ENCODE results near the gene ZAR1.
"Not testable (repeated sequence)": the region's sequence is repeated elsewhere in the genome, so short reads cannot be mapped to it uniquely, and the experiment has no call there.

Gene ZAR1

GRCh38 chr4:48490012-48490679 is at the start of gene ZAR1:
Gene ZAR1, plus strand, starts transcription at chr4:48490252. Its CDS starts 40 bp downstream, at chr4:48490292.
- Mint-ChIP-seq H3K27ac (no peak within 1 kb of the TSS), H3K9me3 (no peaks in the 10 kb centered on the region), H3K4me1 (peaks cover 4% of the 10 kb centered on the region), H3K4me3 (peak within 1 kb of the TSS; percentile 54), H3K27me3 (peaks cover 55% of the 10 kb centered on the region), H3K36me3 (no peaks in the 10 kb centered on the region)
- no peak for DNase-seq
- CTCF ChIA-PET, result no interaction called here

- DNase-seq, H3K36me3 Mint-ChIP-seq, H3K4me1 Mint-ChIP-seq, H3K4me3 Mint-ChIP-seq, H3K27ac Mint-ChIP-seq, H3K9me3 Mint-ChIP-seq: not testable (repeated sequence)
- CTCF ChIA-PET, result interaction anchor here (0.6 to 1.4 kb wide), 2 partner anchors 104 to 107 kb away, joined by 3 to 4 read pairs; no protein-coding TSS in a partner anchor
- peaks cover 14% of the 10 kb centered on the region for H3K27me3 Mint-ChIP-seq
Measured at GRCh38 chr4:48440914-48441313, 49.1 kb upstream of the ZAR1 start.

GRCh38 chr4:48445704-48446103 is 44.3 kb upstream of the ZAR1 start:
- no peak overlapping the region for H3K27ac Mint-ChIP-seq
- no peak for DNase-seq
- no peaks in the 10 kb centered on the region for H3K36me3 Mint-ChIP-seq

GRCh38 chr4:48446642-48447041 is 43.4 kb upstream of the ZAR1 start:
- no peak for DNase-seq
- no peaks in the 10 kb centered on the region for H3K4me1 Mint-ChIP-seq

More at GRCh38 chr4:48445704-48446103, 44.3 kb upstream of the ZAR1 start:
- no peaks in the 10 kb centered on the region for H3K4me1 Mint-ChIP-seq
- no peaks in the 10 kb centered on the region for H3K9me3 Mint-ChIP-seq
- CTCF ChIA-PET, result interaction anchor here (1.5 kb wide), 1 partner anchor 39 kb away, joined by 3 read pairs; no protein-coding TSS in a partner anchor
- peaks cover 5% of the 10 kb centered on the region for H3K27me3 Mint-ChIP-seq
- H3K4me3 Mint-ChIP-seq, result no peak overlapping the region

GRCh38 chr4:48449151-48449550 is 40.9 kb upstream of the ZAR1 start:
- no peaks in the 10 kb centered on the region for H3K9me3 Mint-ChIP-seq
- H3K4me1 Mint-ChIP-seq, result no peaks in the 10 kb centered on the region
- H3K27me3 Mint-ChIP-seq, result peaks cover 5% of the 10 kb centered on the region
- DNase-seq, result no peak
- H3K36me3 Mint-ChIP-seq, result no peaks in the 10 kb centered on the region
- no peak overlapping the region for H3K4me3 Mint-ChIP-seq
- no peak overlapping the region for H3K27ac Mint-ChIP-seq
- CTCF ChIA-PET, result no interaction called here

More at GRCh38 chr4:48446642-48447041, 43.4 kb upstream of the ZAR1 start:
- H3K9me3 Mint-ChIP-seq, result no peaks in the 10 kb centered on the region
- no peaks in the 10 kb centered on the region for H3K36me3 Mint-ChIP-seq
- CTCF ChIA-PET, result interaction anchor here (0.7 kb wide), 1 partner anchor 516 kb away, joined by 3 read pairs; no protein-coding TSS in a partner anchor
- peaks cover 5% of the 10 kb centered on the region for H3K27me3 Mint-ChIP-seq
- H3K4me3 Mint-ChIP-seq, result no peak overlapping the region
- H3K27ac Mint-ChIP-seq, result no peak overlapping the region

GRCh38 chr4:48450740-48451139 is 39.3 kb upstream of the ZAR1 start:
- CTCF ChIA-PET, result interaction anchor here (0.6 kb wide), 1 partner anchor 9 kb away, joined by 3 read pairs; no protein-coding TSS in a partner anchor
- Mint-ChIP-seq H3K36me3 (no peaks in the 10 kb centered on the region), H3K4me3 (no peak overlapping the region), H3K27me3 (peaks cover 13% of the 10 kb centered on the region), H3K9me3 (no peaks in the 10 kb centered on the region), H3K27ac (no peak overlapping the region), H3K4me1 (no peaks in the 10 kb centered on the region)
- DNase-seq, result no peak

GRCh38 chr4:48451656-48452055 is 38.4 kb upstream of the ZAR1 start:
- H3K4me1 Mint-ChIP-seq, H3K9me3 Mint-ChIP-seq, H3K36me3 Mint-ChIP-seq, DNase-seq, H3K27ac Mint-ChIP-seq, H3K4me3 Mint-ChIP-seq: not testable (repeated sequence)
- peaks cover 19% of the 10 kb centered on the region for H3K27me3 Mint-ChIP-seq
- CTCF ChIA-PET, result interaction anchor here (0.6 kb wide), 1 partner anchor 10 kb away, joined by 3 read pairs; no protein-coding TSS in a partner anchor

- Mint-ChIP-seq H3K36me3 (no peaks in the 10 kb centered on the region), H3K4me1 (no peaks in the 10 kb centered on the region), H3K27ac (no peak overlapping the region), H3K9me3 (no peaks in the 10 kb centered on the region), H3K27me3 (peaks cover 14% of the 10 kb centered on the region), H3K4me3 (no peak overlapping the region)
- CTCF ChIA-PET, result interaction anchor here (1.5 kb wide), 1 partner anchor 92 kb away, joined by 4 read pairs; no protein-coding TSS in a partner anchor
- no peak for DNase-seq
Measured at GRCh38 chr4:48454591-48454990, 35.5 kb upstream of the ZAR1 start.

- Mint-ChIP-seq H3K4me3 (no peak overlapping the region), H3K4me1 (no peaks in the 10 kb centered on the region), H3K36me3 (no peaks in the 10 kb centered on the region), H3K9me3 (no peaks in the 10 kb centered on the region), H3K27me3 (peaks cover 21% of the 10 kb centered on the region), H3K27ac (no peak overlapping the region)
- CTCF ChIA-PET, result no interaction called here
- no peak for DNase-seq
Measured at GRCh38 chr4:48461000-48461399, 29.1 kb upstream of the ZAR1 start.

GRCh38 chr4:48462363-48462762 is 27.7 kb upstream of the ZAR1 start:
- CTCF ChIA-PET, result no interaction called here
- Mint-ChIP-seq H3K27ac (no peak overlapping the region), H3K27me3 (peaks cover 18% of the 10 kb centered on the region), H3K9me3 (no peaks in the 10 kb centered on the region), H3K4me1 (no peaks in the 10 kb centered on the region), H3K36me3 (no peaks in the 10 kb centered on the region), H3K4me3 (no peak overlapping the region)
- no peak for DNase-seq

- no peaks in the 10 kb centered on the region for H3K36me3 Mint-ChIP-seq
- no peak overlapping the region for H3K4me3 Mint-ChIP-seq
- CTCF ChIA-PET, result interaction anchor here (1.0 kb wide), 1 partner anchor 9 kb away, joined by 3 read pairs; no protein-coding TSS in a partner anchor
- H3K27ac Mint-ChIP-seq, result no peak overlapping the region
- DNase-seq, result no peak
- no peaks in the 10 kb centered on the region for H3K9me3 Mint-ChIP-seq
- H3K27me3 Mint-ChIP-seq, result peaks cover 16% of the 10 kb centered on the region
- no peaks in the 10 kb centered on the region for H3K4me1 Mint-ChIP-seq
Measured at GRCh38 chr4:48467442-48467841, 22.6 kb upstream of the ZAR1 start.

GRCh38 chr4:48467891-48468290 is 22.2 kb upstream of the ZAR1 start:
- H3K9me3 Mint-ChIP-seq, result no peaks in the 10 kb centered on the region
- H3K36me3 Mint-ChIP-seq, result no peaks in the 10 kb centered on the region
- H3K27ac Mint-ChIP-seq, result no peak overlapping the region
- H3K4me3 Mint-ChIP-seq, result no peak overlapping the region
- CTCF ChIA-PET, result no interaction called here
- no peak for DNase-seq
- no peaks in the 10 kb centered on the region for H3K4me1 Mint-ChIP-seq
- peaks cover 16% of the 10 kb centered on the region for H3K27me3 Mint-ChIP-seq

- no peak for DNase-seq
- Mint-ChIP-seq H3K36me3 (no peaks in the 10 kb centered on the region), H3K9me3 (no peaks in the 10 kb centered on the region), H3K4me1 (no peaks in the 10 kb centered on the region), H3K4me3 (no peak overlapping the region), H3K27me3 (peaks cover 8% of the 10 kb centered on the region), H3K27ac (no peak overlapping the region)
- CTCF ChIA-PET, result no interaction called here
Measured at GRCh38 chr4:48470137-48470536, 19.9 kb upstream of the ZAR1 start.

- H3K27me3 Mint-ChIP-seq, result peaks cover 8% of the 10 kb centered on the region
- CTCF ChIA-PET, result no interaction called here
- DNase-seq, result no peak
- no peaks in the 10 kb centered on the region for H3K9me3 Mint-ChIP-seq
- no peak overlapping the region for H3K27ac Mint-ChIP-seq
- no peaks in the 10 kb centered on the region for H3K36me3 Mint-ChIP-seq
- no peaks in the 10 kb centered on the region for H3K4me1 Mint-ChIP-seq
- H3K4me3 Mint-ChIP-seq, result no peak overlapping the region
Measured at GRCh38 chr4:48470570-48470969, 19.5 kb upstream of the ZAR1 start.

- CTCF ChIA-PET, result no interaction called here
- H3K4me1 Mint-ChIP-seq, result no peaks in the 10 kb centered on the region
Measured at GRCh38 chr4:48472794-48473193, 17.3 kb upstream of the ZAR1 start.

More at GRCh38 chr4:48472794-48473193, 17.3 kb upstream of the ZAR1 start:
- DNase-seq, result no peak
- H3K36me3 Mint-ChIP-seq, result no peaks in the 10 kb centered on the region
- H3K27ac Mint-ChIP-seq, result no peak overlapping the region
- H3K27me3 Mint-ChIP-seq, result peaks cover 15% of the 10 kb centered on the region
- H3K4me3 Mint-ChIP-seq, result no peak overlapping the region
- no peaks in the 10 kb centered on the region for H3K9me3 Mint-ChIP-seq

Measured in activated naive CD4-positive, alpha-beta T cell treated with anti-CD3 and anti-CD28 coated beads, Interleukin-2, amount 10 ng/mL, durations not matched to agents 7 days and 5 days (primary cell).